Left lobe of liver (tissue), 2 donors: ENCODE results near the gene UXS1. TPM values are rescaled to one million over a fixed set of nuclear protein-coding genes. Genes with fewer than 3 reads are reported as not detected.

Source experiments
- ATAC-seq: fragments of 200-7000 bp; cut with Tn5 transposase; one replicate; pipeline ENCODE4 v1.9.1; 2020; ENCODE audit warnings: mild to moderate bottlenecking, moderate library complexity
- DNase-seq: peaks from one replicate; pipeline ENCODE4 v3.0.0-alpha.2; 2020; ENCODE audit warnings: low spot score
- total RNA-seq: library from RNA; stranded (reverse); gene quantifications from one replicate; pipeline ENCODE4 v1.2.1, GENCODE V29; 2021
- donor health status: DM: no; HTN: no; CAD: no; lungs with moderate emphysema.
- donor health status: DM: no; HTN: yes; CAD: no.

UXS1 gene
- total RNA-seq, 1 donor from 2014 or later: 7.5 TPM

DNA sequence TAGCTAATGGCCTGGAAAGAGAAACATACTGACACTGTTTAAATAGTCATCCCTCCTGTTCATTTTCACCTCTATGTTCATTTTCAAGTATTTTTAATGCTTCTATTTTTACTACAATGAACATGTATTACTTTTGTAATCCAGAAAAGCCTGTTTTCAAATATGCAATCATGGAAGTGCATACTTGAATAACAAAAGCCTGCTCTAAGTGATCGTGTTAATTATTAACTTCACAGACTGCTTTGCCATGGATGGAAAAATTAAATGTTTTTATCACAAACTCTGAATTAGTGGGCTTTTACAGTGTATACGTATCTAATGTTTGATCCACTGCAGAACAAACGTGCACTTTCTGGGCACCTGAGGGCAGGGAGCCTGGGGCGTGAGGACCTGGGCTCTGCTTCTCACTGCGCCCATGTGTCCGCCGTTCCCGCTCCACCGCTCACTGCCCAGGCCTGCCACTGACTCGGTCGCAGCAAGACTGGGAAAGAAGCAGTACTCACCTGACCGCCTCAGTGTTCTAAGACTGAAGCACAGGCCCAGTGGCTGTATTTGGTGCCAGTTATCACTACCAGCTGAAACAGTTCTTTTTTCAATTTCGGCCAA, 80.6 kb downstream of the UXS1 start:
- DNase-seq (no peak), ATAC-seq (no peak)

DNA sequence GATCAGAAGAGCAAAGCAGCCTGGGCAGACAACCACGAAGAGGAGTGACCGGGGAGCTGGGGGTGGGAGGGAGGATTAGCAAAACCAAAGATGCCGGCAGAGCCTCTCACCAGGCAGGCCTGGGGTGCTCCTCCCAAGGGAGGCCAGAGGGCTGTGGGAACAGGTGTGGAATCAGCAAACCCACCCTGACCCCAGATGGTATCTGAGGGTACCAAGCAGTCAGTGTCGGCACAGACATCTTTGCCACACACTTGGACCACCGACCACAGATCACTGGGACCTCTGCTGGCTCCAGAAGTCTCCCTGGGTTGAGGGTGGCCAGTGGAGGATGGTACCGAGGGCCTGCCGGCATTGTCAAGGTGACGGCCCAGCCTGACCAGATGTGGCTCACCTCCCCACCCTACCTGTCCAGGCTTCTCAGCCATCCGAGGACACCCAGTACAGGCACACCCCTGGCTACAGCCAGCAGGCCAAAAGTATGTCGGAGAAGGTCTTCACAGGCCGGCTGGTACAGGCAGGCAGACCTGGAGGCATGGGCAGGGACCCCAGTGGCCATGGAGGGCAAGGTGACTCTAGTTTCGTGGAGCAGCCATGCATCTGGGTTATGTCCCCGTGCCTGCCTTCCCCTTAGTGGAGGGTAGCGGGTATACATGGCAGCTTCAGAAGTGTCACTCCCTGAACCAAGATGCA, 82.1 kb downstream of the UXS1 start:
- ATAC-seq (no peak), DNase-seq (no peak)

DNA sequence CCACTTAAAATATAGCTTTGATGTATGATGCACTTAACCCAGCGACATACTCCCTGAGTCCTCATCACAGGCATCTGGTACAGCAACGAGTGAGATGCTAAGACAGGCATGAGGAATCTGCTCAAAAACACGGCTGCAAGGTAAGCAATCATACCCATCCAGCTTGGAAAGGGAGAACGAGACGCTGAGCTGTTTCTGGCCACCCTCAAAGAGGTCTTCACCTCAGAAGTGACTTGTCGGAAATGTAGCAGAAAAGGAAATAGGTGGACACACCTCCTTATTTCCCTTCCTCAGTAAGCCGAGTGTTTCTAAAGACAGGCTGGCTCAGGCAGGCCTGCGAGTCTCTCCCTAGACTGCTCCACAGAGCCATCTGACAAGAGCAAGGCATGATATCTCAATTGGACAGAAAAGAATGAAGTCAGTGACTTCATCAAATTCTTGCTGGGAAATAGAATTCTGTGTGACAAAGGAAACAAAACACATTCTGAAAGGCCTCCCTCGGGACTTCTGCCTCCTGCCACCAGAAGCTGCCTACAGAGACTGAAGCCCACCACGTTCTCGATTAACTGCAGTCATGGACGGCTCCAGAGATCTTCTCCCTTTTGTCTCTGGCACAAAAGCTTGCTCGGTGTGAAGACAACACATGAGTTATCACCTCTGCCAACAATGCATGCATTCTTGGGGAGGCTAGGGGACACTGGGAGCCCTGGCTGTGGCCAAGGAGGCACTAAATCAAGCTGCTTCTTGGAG, 84.3 kb downstream of the UXS1 start:
- no peak for ATAC-seq
- DNase-seq: no peak

DNA sequence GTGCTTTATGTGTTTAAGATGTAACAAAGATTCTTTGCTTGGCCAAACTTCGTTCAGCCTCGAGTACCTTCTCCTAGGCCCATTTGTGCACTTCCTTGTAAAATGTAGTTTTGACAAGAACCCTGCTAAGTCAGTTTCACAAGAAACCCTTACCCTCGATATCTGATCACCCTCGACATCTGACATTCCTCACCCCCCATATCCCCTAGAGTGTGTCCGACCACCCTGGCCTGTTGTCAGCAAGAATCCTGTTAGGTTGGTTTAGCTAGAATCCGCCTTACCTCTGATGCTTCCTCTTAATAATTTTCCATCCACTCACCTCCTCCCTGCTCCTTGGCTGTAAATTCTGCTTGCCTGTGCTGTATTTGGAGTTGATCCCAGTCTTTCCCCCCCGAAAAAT, 85.3 kb downstream of the UXS1 start:
- ATAC-seq (no peak), DNase-seq (no peak)

DNA sequence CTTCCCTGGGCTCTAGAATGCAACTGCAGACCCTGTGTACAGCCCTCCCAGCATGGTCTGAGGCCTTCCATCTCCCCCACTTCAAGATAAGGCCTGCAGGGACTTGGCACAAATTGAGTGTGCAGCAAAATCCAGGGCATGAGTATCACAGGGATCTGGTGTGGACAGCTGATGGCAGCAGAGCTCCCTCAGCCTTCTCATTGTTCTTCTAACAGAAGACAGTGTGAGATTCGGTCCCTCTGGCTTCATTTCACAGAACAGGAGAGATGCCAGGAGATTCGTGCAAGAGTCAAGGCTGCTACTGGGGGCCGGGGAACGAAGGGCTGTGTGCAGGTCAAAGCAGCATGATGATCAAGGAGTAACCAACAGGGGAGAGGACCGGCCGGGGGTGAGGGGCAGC, 85.8 kb downstream of the UXS1 start:
- ATAC-seq (no peak), DNase-seq (no peak)

DNA sequence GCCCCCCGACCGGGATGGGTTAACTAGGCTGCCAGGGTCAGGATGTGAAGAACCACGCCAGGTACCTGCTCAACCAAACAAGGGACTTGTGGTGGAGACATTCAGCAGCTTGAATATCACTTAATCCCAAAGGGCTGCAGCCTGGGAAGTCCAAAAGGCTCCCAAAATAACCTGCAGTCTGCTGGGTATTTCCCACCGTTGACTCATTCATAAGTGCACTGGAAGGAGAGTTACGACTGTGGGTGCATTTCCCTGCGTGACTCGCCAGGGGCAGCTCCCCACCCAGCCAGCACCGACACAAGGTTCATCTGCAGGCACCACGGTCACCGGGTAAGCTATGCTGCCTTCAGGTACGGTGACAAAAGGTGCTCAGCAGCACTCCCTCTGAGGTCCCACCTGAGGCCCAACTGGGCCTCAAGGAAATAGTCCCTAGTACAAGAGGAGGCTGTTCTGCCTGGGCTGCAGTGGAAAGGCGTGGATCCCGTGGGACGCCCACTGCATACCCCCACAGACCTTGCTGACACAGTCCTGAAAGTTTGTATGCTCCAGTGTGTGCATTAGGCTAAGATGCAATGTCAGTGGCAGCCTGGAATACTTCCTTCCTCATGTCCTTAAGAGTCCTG, 86.5 kb downstream of the UXS1 start:
- DNase-seq (no peak), ATAC-seq (no peak)

DNA sequence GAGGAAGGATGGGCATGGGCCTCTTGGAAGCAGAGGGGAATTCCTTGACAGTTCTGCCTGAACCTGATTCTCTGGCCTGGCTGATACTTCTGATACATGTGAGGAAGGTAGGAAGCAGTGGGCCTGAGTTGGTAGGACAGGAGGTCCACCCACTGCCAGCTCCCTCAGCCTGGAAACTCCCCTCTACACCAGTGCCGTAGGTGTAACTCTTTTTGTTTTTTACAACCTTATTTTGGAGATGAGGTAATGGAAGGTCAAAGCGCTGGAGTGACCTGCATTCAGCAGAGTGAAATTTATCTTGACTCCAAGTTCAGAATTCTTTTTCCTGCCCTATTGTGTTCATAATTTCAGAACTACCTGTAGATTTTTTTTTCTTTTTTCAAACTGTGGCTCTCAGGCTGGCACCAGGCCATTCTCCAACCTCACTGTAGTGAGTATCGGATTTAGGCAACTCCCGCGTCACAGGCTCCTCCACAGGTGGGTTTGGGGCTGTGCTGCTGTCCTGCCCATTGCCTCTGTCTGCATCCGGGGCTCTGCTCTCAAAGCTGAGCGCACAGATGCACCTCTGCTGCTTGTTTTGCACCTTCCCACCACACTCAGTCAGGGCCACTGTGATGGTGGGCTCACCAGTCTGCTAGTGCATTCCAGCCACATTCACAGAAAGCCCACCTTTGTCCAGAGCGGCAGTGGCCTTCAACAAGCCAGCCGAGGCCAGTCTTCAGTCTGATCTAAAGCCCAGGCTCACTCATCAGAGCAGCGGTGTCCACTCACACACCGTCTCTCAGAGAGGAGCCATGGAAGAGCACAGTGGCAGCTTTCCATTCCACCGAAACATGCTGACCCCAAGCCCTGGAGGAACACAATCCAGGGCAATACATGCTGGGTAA, 87.2 kb downstream of the UXS1 start:
- no peak for DNase-seq
- ATAC-seq: no peak

DNA sequence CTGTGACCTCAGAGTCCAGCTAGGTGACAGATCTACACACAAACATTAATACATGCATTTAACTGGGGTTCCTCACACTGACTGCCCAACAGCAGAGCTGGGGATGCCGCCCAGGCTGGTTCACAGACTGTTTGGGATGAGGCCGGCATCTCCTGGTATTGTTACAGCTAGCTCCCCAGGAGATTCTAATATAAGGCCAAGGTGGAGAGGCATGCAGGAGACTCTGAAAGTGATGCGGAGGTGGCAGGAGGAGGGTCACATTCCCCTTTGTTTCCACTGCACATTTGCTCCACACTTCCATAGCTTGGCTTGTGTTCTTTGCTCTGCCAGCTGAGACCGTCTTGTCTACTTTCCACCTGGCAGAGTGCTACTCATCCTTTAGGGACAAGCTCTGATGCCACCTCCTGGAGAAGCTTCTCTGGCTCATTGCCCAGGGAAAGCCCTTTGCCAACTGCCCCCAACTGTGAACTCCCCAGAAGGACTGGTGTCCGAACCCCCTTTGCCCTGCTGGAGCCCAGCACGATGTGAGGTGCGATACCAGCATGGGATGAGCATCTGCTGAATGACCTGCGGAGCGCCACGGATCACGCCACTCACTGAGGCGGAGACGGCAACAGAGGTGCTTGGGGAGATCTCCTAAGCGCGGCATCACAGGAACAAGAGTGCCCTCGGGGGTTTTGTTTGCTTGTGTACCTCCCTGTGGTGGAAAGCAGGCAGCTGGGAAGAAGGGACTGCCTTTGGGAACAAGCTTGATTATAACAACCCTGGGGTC, 88.8 kb downstream of the UXS1 start:
- no peak for DNase-seq
- ATAC-seq: no peak

DNA sequence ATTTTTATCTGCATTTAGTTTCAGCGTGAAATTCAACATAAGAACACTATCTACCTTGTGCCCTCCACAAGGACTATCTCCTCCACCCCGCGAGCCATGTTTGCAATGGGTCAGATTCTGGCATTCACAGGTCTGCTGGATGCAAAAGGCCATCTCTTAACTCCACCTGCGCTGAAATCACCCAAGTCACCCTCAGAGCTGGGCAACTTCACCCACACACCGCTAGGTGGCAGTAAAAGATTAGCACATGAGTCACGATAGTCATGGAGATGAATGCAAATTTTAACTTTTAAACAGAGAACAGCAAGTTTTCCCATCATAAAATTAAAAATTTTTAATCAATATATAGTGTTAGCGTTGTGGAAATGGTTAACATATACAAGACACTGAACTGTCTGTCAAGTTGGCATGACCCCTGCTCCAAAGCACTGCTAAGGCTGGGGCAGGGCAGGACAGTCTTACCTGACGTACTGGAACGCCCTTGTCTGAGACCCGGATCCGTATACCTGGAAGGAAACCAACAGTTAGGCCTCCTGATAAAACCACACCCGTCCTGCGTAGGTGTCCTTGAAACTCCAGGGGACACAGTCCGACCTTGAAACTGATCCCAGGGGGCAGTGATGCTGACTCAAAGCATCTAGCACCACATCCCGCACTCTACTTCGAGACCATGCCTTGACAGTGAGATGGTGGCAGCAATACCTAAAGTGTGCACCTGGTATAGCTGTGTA, 89.6 kb downstream of the UXS1 start:
- DNase-seq: peak; percentile 62

DNA sequence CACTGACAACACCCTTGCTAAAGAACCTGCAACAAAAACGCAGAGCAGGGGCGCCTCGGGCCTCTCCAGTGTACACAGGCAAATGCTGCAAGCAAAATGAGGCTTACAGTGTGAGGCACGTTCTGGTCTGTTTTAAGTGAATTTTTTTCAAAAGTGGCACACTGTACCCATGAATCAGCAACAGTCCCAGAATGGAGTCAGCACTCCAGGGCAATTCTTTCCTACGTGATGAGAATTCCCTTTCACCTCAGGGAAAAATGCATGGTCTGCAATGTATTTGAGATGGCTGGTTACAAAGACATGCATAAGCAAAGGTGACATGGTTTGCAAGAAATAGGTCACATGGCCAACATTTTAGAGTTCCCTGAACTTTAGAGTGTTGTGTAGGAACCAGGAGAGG, 94.4 kb downstream of the UXS1 start:
- DNase-seq (no peak), ATAC-seq (no peak)

More for the DNA sequence above, 89.6 kb downstream of the UXS1 start:
- ATAC-seq: peak; percentile 95

DNA sequence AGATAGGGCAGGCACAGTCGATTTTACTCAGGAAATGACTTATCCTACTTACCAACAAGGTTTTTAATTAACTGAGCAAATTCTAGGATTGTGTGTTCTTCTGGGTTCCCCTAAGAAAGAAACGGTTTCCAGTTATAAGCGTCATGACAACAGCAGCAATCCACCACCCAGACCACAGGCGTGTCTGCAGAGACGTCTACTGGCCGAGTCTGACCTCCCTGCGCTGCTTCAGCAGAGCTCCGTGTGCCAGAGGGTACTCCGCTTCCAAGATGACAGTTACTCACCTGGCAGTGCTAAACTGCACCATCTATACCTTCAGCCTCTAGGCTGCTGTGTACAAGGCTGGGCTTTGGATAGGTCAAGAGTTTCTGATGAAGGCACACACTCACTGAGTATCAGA, 95.4 kb downstream of the UXS1 start:
- DNase-seq (no peak), ATAC-seq (no peak)

DNA sequence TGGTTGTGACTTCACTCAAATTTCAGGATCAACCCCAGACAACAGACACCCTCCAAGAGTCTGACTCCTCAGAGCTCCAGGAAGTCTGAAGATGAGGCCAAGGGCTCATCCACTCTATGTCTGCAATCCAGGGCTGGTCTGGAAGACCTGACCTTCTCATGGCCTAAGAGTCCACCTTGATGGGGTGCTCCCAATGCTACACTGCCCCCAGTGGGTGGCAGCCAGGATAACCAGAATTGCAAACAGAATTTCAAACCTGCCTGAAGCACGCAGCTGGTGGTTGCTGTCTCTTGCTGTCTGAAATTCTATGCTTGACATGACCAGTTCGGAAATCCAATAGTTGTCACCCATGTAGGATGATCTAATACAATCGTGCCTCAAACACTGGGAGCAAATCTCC, 96.0 kb downstream of the UXS1 start:
- no peak for DNase-seq
- ATAC-seq: peak; percentile 31

DNA sequence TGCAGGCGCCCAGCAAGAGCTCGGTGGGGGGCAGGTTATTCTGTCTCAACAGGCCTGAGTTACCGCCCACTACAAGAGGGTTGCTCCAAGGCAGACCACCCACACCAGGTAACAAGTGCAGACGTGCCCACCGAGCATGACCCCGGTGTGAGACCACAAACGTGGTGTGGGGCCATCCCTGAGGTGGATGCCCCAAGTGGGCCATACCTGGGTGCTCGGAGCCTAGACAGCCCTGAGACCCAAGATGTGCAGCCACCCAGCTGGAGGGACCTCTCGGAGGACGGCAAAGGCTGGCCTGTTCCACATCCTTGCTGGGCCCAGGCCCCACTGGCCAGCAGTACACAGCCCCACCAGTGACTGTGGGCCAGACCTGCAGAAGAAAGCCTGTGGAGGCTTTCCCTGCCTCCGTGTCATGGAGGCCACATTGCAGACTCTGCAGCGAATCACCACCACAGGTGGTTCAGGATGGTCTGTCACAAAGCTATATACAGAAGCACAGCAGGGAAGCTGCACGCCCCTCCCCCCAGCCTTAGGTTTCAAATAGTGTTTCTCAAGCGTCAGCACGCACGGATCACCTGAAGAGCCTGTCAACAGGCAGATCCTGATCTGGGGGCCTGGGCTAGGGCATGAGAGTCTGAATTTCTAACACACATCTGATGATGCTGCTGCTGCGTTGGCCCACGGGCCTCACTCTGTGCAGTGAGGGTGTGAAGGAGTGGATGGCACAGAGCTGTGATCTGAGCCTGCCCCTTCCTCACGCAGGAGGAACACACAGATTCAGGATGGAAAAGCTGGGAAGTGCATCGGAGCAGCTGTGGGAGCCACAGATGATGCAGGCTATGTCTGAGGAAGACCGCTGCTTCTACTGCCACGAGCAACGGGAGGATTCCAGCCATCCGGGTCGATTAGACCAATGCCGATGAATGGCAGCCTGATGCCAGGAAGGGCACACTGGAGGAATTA, 96.8 kb downstream of the UXS1 start:
- ATAC-seq (no peak), DNase-seq (no peak)

DNA sequence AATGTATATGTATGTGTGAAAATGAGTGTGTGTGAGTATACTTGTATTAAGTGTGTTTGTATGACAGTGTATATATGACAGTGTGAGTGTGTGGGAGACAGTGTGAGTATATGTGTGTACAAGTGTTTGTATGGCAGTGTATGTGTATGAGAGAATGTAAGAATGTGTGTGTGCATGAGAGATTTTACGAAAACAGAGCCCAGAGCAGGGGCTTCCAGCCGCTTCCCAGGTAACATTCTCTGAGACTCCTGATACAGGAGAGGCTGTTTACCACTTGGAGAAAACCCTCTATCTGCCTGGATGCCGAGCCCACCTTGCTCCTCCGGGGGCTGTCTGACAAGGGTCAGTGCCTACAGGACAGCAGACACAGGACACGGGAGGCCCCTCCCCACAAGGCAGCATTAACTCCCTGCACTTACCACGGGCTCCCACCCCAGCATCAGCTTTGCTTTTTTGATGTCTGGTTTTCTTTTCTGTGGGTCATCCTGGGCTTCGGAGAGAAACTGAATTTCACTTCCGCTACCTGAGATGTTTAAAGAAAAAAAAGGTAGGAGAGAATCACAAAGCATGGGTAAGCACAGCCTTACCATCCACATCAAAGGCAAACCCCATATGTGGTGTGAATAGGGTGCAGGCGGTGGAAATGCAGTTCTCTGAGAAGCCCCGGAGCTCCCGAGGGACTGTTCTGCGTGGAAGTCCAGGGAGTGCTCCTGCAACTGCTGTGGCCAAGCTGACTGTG, 97.6 kb downstream of the UXS1 start:
- ATAC-seq (no peak), DNase-seq (no peak)

DNA sequence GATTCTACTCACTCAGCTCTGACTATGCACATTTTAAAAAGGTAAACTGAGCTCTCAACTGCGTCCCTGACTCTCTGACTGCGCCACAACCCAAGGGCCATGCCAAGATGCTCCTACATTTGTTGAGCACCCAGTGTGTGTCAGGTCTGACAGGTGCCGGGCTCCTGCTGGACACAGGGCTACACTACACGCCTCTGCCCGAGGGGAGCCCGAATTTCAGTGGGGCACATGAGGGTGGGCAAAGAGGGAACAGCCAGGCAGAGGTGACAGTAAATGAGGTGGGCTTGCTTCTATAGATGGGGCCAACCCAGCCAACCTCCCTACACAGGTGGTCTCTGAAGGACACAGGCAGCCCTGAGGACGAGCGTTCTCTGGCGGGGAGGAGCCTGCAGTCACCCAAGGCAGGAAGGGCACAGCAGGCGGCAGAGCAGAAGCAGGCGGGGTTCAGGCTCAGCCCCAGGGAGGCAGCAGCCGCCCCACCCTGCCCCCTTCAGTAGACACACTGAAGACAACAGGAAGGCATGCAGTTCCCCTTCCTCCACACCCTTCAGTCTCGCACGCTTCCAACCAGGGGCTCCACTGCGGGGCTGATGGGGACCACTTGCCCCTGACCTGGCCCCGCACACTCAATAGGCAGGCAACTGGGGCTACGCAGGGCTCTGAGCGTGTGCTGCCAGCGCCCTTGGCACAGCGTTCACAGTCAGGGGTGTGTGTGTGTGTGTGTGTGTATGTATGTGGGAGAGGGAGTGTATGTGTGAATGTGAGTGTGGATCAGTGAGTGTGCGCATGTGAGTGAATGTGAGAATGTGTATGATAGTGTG, 98.4 kb downstream of the UXS1 start:
- DNase-seq (no peak), ATAC-seq (peak; percentile 42)

DNA sequence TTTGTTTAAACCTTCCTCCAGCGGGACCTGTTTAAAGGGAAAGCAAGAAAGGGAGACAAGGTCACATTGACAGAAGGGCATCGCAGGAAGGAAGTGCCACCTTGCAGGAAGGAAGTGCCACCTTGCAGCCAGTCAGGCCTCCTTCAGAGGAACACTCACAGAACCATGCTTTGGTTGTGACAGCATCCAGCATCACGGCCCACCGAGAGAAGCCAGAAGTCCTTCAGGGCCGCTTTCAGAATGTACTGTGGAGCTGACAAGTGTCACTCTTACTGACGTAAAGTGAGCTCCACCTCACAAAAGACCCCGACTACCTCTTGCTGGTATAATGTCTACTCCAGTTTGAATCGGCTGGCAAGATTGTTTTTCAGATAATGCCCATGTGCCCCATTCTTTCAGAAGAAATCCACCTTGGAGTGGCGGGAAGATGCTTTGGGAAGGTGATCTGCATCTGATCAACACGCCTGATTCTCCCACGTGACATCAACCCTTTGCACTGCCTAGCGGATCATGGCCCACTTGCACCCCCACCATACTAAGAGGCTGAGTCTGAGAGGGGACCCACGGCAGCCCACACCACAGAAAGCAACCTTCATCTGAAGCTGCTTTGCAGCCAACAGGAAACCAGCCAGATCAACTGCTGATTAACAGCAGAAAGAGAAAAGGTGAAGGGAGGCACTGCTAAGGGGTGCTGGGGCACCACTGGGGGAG, 99.8 kb downstream of the UXS1 start:
- DNase-seq (no peak), ATAC-seq (no peak)
